HG03135 (cell line): ENCODE data around the gene CMIP.

Experiments
- ATAC-seq: cut with Tn5 transposase; IDR thresholded peaks from one replicate; pipeline ENCODE4 v1.9.1; 2021; ENCODE audit warnings: mild to moderate bottlenecking, moderate library complexity; ENCODE audit not compliant: unreplicated experiment

Gene CMIP

DNA sequence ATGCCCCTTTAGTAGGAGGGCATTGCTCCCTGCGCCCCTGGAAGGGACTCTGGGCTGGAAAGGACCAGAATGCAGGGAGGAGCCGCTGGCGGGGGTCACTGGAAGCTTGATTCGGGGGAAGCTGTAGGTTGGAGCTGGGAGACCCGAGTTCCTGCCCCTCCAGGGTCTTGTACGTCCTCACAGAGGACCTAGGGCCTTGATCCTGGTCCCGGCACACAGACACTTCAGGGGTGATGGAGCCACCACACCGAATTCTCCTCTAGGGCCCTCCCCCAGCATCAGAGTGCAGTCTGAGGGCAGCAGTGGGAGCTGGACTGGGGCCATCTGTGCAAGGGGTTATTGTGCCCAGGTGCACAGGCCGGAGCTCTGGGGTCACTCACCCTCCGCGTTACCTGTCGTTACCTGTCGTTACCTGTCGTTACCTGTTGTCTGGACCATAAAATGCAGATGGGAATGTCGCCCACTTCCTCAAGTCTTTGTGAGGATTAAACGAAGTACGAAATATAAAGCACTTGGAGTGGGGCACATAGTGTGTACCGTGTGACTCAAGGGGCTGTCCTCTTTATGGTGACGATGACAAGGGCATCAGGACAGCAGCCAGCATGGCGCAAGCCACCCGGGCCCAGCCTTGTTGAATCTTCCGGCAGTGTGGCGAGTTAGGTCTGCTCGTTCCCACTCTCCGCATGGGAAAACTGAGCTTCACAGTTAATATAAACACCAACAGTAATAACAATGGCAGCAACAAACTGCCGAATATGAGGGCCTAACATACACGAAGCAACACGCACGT lies 48.6 kb downstream of the CMIP start:
- ATAC-seq: no peak

DNA sequence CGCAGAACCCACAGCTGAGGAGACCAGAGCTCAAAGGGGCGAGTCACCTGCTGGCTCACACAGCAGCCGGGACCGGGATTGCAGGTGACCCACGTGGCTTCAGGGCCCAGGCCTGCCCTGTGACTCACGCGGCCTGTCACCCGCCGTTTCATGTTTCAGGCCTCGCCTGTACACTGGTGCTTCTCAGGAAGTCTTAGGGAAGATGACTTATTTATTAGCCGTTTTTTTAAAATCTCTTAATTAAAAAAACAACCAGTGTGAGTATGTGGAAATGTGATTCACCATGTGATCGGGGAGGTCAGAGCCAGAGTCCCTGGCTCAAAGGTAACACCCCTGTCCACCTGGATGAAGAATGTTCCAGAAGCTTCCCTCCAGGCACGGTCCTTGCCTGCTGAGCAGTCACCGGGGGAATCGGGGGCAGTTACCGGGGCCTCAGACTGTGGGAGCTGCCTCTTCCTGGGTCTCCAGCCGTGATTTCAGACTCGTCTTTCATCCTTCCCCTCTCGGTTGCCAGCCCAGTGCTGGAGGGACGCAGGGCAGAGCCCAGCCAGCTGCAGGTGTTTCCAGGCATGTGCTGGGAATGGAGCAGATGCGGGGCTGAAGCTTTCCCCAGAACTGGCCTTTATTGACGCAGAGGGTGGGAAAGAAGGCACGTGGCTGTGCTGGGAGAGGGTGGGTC lies 49.3 kb downstream of the CMIP start:
- no peak for ATAC-seq

DNA sequence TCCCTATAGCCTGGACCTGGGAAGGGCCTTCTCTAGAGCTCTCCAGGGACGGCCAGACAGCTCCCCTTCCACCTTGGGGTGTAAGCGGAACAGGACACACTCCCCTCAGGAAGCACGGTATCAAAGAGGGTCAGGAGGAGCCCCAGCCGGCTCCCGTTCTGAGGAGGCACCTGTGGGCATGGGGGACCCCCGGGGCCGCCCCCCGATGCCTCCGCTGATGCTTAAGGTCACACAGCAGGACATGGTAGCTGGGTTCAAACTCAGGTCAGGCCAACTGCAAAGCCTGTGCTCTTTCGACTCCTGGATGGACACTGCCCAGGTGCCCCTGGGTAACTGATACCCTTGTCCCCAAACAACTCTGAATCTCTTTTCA lies 49.8 kb downstream of the CMIP start:
- no peak for ATAC-seq

DNA sequence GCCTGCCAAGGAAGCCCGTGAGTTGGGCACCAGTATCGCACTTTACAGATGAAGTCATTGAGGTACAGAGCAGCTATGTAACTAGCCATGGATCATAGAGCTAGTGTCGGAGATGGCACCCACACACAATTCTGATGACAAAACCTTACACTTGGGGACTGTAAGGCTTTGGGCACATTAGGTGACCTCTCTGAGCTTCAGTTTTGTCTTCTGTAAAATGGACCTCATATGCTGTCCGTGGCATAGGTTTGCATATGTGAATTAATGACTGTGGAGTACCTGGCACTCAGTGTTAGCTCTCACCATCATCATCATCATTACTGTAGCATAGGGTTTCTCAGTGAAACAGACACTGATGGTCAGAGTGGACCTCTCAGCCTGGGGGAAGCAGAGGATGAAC lies 50.3 kb downstream of the CMIP start:
- no peak for ATAC-seq

DNA sequence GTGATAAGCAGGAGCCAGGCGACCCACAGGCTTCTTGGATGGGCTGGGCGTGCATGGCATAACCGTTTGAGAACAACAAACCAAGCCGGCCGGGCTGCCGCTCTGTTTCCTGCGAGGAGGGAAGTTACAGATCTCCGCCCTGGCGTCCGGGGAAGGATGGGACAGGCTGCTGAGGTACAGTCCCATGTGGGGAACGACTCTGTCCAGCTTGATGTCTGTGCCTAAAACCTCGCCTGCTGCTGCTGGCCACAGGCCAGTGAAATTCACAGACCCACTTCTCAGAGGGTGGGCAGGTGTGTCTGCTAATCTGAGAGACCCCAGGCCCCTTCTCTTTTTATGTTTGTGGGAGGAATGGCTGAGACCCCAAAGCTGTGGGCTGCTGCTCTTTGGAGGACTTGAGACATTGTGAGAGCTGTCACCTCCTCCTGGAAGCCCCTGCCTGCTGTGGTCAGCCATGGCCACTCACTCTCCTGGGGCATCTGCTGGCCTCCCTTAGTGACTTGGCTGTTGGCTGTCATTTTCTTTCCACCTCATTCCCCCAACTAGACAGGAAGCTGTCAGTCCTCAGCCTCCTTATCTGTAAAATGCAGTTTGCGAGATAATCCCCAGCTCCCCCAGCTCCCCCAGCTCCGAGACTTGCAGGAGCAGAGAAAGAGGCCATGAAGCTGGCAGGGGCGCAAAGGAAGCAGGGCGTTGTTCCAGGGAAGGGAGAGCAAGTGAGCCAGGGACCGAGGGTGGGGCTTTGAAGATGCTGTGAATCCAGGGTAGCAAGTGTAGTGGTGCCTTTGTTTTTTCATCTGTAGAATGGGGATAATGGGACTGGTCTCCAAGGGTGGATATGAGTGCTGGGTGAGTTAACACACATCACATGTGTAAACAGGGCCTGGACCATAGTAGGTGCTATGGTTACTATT lies 51.0 kb downstream of the CMIP start:
- no peak for ATAC-seq

DNA sequence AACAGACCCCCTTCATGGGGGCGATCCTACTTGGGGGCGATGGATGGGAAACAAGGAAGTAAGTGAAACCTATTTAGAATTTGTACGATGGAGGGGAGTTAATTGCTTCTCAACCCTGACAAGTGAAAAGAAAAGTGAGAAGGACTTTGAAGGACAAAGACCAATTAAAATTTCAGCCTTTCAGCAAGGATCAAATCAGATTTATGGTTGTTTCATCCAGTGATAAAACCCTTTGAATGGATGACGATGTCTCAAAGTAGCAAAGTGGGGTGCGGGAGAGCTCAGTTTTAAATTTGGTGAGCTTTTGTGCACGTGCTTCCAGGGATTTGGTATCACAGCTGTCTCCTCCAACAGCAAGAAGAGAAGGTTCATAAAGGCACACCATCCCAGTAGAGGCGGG lies 51.7 kb downstream of the CMIP start:
- no peak for ATAC-seq

DNA sequence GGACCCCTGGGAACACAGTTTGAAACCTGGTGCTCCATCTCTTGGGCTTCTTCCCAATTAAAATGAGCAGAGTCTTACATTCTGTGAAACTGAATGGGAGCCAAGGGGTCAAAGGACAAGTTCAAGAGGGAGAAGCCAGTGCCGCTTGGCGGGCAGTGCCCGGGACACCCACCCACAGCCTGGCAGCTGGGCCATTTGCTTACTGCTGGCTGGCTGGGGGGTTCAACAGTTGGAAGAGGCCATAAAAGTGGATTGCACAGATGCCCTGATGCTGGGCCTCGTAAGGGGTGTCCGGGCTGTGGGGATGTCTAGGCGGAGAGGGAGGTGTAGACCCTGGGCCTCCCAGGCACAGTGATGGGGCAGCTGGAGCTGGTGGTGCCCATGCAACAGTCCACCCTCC lies 52.1 kb downstream of the CMIP start:
- ATAC-seq: no peak

DNA sequence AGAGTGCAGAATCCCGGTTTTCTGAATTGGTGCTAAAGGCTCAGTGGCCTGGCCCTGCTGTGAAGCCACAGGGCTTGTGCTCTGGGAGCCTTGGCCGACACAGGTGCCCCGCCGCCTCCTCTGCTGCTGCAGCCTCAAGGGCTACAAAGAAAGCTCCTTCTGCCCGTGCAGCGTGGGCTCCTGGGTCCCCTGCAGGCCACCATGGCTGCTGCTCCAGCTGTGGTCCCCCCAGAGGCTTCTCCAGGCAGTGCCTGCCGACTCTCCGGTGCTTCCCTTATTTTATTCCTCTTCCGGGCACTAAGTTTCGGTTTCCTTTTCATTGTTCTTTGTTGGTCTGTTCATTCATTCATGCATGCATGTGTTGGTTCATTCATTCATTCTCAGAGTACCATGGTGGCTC lies 53.1 kb downstream of the CMIP start:
- no peak for ATAC-seq

DNA sequence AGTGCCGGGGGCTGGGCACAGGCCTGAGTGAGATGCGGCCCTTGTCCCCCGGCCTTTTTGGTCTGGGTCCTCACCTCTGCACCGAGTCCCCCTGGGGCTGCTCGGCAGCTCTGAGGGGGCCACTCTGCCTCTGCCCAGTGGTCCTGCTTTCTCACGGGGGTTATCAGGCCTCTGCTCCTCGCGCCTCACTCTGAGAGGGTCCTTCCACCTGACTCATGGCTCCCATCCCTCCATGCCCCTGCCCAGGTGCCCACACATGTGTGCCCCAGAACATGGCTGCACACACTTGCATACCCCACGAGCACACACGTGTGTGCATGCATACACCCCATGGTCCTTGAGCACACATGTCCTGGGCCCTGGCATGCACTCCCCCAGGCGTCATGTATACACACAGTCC lies 53.7 kb downstream of the CMIP start:
- no peak for ATAC-seq

DNA sequence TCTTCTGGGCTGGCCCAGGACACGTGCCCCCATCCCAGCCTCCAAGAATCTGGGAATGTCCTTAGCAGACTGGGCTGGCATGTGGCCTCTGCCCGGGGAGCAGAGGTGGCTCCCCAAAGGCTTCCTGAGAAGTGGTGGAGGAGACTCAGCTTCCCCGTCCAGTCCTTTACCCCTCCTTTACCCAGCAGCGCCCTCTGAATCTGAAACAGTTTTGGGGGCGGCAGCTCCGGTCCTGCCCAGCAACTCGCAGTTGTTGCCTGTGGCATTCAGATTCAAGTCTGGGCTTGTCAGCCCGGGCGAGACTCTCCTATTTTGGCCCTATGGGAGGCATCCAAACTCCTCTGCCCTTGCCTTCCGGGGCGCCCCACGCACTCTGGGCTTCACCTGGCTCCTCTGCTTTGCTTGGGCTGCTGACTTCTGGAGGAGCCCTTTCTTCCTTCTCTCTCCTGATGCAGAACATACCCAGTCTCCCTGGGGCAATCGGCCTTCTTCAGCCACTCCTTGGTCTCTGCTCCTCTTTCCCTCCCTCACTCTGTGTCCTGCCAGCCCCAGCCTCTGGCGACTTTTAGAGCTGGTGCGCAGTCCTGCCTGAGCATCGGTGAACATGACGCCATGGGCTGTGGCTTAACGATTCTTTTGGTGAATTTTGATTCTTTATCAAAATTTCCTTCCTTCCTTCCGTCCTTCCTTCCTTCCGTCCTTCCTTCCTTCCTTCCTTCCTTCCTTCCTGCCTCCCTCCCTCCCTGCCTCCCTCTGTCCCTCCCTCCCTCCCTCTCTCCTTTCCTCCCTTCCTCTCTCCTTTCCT lies 55.2 kb downstream of the CMIP start:
- ATAC-seq: no peak

DNA sequence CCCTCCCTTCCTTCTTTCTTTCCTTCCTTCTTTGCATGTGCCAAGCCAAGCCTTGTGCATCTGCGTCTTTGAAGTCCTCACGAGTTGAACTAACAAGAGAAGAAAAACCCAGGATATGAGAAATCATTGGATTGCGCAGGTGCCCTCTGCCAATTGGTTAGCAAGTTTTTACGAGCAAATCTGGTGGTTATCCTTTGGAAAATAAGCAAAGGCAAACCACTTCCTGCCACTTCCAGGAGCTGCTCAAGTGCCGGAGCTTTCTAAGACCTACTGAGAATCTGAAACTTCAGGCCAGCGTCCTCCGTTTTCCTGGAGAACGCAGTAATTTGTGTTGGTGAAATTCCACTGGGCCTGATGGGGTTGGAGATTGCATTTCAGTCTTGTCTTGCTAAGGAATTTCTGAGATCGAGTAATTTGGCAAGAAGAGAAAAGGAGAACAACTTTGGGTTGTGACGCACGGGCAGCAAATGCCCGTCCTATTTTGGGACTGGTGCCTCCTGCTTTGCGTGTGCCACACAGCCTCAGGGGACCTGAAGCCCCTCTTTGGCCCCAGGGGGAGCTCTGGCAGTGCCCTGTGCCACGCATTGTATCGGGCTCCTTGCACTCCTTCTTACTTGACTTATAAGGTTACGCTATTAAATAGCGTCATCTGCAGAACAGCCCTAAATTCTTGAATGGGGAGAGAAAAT lies 56.4 kb downstream of the CMIP start:
- ATAC-seq: no peak

DNA sequence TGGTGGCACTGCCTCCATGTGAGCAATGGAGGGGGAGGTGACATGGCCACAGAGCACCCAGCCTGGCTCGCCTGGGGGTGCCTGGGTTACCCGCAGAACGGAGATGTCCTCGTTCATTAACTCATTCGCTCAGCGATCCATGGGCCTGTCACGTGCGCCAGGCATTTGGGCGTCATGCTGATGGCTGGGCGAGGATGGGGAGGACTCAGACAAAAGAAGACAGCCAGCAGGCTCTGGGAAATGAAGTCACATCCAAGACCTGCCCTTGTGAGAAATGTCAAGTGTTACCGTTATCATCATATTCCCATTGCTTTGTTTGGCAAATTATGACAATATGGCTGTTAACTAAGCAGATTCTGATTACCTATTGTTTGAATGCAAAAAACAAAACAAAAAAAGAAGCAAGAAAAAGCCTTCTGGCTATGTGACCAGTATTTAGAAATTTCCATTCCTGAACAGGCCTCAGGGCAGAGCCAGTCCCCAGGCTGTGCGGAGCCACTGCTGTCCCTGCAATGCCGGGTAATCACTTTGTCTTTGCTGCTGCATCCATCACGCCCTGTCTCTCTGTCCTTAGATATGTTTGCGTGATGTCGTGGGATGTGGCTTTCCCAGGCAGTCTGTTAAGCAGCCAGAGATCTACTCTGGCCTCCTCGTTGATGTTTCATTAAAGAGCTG lies 57.9 kb downstream of the CMIP start:
- ATAC-seq: no peak

DNA sequence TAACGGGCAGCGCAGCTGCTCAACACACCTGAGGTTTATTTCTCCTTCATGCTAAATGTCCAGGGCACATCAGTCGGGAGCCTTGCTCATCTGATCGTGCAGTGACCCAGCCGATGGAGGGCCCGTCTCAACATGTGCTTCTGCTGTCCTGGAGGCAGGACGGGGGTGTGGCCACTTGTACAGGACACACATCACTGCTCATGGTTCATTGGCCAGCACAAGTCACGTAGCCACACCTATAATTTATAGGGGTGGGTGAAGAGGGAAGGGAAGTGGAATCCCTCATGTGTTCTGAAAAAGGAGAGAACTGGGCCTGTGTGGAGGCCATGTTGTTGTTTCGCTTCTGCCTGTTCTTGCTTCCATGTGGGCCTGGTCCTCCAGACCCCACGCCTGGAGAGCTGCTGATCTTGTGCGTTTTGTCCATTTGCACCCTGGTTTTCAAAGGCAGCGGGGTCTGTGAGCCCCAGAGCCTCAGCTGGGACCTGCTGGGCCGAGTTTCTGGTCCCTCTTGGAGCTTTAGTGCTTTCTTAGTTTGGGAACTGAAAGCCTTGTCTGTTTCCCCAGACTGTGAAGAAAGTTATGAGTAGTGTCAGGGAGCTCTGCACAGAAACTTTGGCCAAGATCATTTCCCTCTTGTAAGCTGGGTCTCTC lies 60.5 kb downstream of the CMIP start:
- peak; percentile 58 for ATAC-seq

DNA sequence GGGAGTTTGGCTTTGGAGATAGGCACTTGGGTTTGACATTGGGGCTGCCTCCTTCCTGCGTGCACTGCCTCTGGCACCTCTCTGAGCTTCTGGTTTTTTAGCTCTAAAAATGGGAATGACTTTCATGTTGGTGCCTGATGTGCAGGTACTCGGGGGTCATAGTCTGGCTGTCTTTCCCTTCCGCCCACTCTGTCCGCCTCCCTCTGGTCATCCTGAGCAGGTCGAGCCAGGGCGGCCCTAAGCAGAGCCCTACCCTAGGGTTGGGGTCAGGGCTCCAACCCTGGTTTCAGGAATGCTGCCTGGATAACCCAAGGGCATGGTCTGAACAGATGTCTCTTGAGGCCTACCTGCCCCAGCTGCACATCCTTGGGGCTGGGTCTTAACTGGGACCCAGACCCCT lies 64.8 kb downstream of the CMIP start:
- no peak for ATAC-seq

DNA sequence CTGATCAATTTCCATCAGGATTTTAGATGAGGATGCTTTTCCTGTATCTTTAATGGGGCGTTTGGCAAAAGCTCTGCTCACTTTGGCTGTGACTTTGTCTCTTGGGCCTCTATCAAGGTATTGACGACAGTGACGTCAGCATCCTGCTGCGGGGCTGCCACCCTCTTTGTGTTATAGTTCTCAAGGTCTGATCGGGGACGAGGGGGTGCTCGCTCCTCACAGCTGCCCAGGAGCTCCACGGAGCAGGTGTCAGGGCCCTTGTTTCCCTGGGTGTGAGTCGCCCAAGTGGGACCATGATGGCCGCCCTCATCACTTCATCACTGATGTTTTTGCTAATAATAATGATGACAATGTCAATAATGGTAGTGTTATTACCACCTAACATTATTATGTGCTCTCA lies 65.4 kb downstream of the CMIP start:
- no peak for ATAC-seq

DNA sequence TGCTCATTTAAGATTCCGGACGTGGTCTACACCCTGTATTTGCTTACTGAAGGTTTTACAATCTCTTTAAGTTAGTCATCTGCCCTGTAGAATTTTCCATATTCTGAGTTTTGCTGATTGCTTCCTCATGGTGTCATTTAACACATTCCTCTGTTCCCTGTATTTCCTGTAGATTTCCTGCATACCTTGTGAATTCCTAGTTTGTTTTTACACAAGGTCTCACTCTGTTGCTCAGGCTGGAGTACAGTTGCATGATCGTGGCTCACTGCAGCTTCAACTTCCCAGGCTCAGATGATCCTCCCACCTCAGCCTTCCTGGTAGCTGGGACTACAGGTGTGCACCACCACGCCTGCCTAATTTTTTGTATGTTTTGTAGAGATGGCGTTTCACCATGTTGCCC lies 66.8 kb downstream of the CMIP start:
- no peak for ATAC-seq

DNA sequence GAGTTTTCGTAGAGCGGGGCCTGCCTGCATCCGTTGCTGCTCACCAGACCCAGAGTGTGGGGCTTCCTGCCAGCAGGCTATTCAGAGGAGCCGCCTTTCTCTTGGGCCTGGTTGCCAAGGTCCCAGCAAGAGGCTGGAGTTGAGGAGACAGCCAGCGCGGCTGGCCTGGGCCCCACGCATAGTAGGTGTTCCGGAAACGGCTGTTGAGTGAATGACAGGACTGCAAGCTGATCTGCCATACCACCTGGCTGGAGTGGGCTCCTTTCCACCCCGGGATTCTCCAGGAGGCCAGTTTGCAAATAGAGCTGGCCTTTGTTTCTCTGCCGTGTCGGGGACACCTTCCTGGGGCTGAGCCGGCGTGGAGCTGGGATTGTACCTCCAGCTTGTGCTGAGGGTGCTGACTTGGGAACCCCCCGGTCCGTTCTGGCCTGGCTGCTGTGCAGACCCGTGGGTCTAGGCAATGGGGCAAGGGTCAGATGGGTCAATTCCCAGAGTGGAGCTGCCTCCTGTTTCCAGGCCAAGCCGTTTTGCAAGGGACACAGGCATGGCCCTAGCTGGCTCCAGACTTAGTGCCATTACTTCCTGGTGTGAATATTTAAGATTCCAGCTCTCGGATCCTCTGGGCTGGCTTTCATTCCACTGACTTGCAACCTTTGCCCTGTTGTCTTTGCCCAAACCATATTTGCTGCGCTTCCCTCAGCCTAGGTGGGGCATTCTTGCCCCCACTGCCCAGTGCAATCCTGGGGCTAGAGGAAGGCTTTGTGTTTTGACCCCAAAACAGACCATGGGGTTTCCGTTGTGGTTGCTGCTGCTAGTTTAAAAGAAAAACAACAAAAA lies 68.8 kb downstream of the CMIP start:
- peak; percentile 41 for ATAC-seq

DNA sequence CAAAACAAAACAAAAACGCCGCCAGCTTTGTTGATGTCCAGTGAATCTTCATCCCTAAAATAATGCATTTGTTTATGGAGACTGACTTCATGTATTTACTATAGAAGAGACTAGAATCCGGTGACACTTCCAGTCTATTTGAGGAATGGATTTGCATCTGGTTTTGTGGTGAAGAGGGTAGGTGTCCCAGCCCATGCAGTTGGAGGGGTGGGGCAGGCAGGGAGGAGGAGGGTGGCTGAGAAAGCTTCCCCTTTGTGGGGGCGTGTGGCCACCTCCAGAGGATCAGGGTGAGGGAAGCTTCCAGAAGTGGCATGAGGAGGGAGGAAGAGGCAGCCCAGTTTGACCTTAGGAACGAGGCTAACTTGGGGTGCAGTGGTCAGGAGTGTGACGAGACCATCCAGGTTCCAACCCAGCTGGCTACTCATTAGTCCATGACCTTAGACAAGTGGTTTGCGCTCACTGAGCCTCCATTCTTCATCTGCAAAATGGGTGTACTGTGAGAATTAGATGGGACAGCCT lies 69.5 kb downstream of the CMIP start:
- ATAC-seq: peak; percentile 62
